Activated CD4-positive, alpha-beta T cell treated with anti-CD3 and anti-CD28 coated beads, Interleukin-2, amount 10 ng/mL, durations not matched to agents 24 days and 14 days (primary cell): ENCODE results near the gene INSYN1. TPM values are rescaled to one million over a fixed set of nuclear protein-coding genes. Genes with fewer than 3 reads are reported as not detected.

Source experiments
- DNase-seq: peaks from one replicate; pipeline ENCODE4 v3.0.0; 2022
- H3K27ac Mint-ChIP-seq: one replicate; pipeline ENCODE4 v1.8.0; 2022; ENCODE audit warnings: mild to moderate bottlenecking, mixed read lengths
- H3K27me3 Mint-ChIP-seq: one replicate; pipeline ENCODE4 v1.8.0; 2022; ENCODE audit warnings: mixed read lengths
- H3K36me3 Mint-ChIP-seq: one replicate; pipeline ENCODE4 v1.8.0; 2022; ENCODE audit warnings: low read depth, mild to moderate bottlenecking, mixed read lengths
- H3K4me1 Mint-ChIP-seq: one replicate; pipeline ENCODE4 v1.8.0; 2021; ENCODE audit warnings: mixed read lengths
- H3K4me3 Mint-ChIP-seq: one replicate; pipeline ENCODE4 v1.8.0; 2022; ENCODE audit warnings: mild to moderate bottlenecking, moderate library complexity, mixed read lengths
- H3K9me3 Mint-ChIP-seq: one replicate; pipeline ENCODE4 v1.8.0; 2021; ENCODE audit warnings: mixed read lengths
- intact Hi-C: fragments of 100-400 bp; cut with micrococcal nuclease; formaldehyde crosslinking; loops from one replicate; pipeline ENCODE4 v1.15.1; 2023
- total RNA-seq: library from RNA; stranded (reverse); gene quantifications from 2 replicates; pipeline ENCODE4 v1.2.3, GENCODE V29; 2022

INSYN1 gene
- total RNA-seq, 1 donor from 2014 or later = not detected

- H3K27me3 Mint-ChIP-seq = peaks cover 19% of the 10 kb centered on the region
- DNase-seq = no peak
- H3K9me3 Mint-ChIP-seq = no peaks in the 10 kb centered on the region
- no peaks in the 10 kb centered on the region for H3K36me3 Mint-ChIP-seq
- H3K27ac Mint-ChIP-seq = no peak overlapping the region
- H3K4me3 Mint-ChIP-seq = no peak overlapping the region
- no peaks in the 10 kb centered on the region for H3K4me1 Mint-ChIP-seq
- intact Hi-C loops = no loop called here
Observed at GRCh38 chr15:73723191-73723590, 30.0 kb downstream of the INSYN1 start.

- Mint-ChIP-seq H3K4me3 (no peak overlapping the region), H3K36me3 (no peaks in the 10 kb centered on the region), H3K9me3 (no peaks in the 10 kb centered on the region), H3K27ac (no peak overlapping the region), H3K27me3 (peaks cover 20% of the 10 kb centered on the region), H3K4me1 (no peaks in the 10 kb centered on the region)
- intact Hi-C loops = no loop called here
- DNase-seq = no peak
Observed at GRCh38 chr15:73722425-73722824, 30.7 kb downstream of the INSYN1 start.

GRCh38 chr15:73718694-73719093, 34.5 kb downstream of the INSYN1 start:
- Mint-ChIP-seq H3K27ac (no peak overlapping the region), H3K4me1 (no peaks in the 10 kb centered on the region), H3K9me3 (no peaks in the 10 kb centered on the region), H3K27me3 (peaks cover 6% of the 10 kb centered on the region), H3K4me3 (no peak overlapping the region), H3K36me3 (no peaks in the 10 kb centered on the region)
- intact Hi-C loops = no loop called here
- DNase-seq = no peak

GRCh38 chr15:73717802-73718201, 35.3 kb downstream of the INSYN1 start:
- no peak for DNase-seq
- H3K27me3 Mint-ChIP-seq = peaks cover 6% of the 10 kb centered on the region
- H3K36me3 Mint-ChIP-seq = no peaks in the 10 kb centered on the region
- intact Hi-C loops = no loop called here
- no peaks in the 10 kb centered on the region for H3K9me3 Mint-ChIP-seq
- no peak overlapping the region for H3K4me3 Mint-ChIP-seq
- no peak overlapping the region for H3K27ac Mint-ChIP-seq
- no peaks in the 10 kb centered on the region for H3K4me1 Mint-ChIP-seq

- Mint-ChIP-seq H3K9me3 (no peaks in the 10 kb centered on the region), H3K27me3 (peaks cover 6% of the 10 kb centered on the region), H3K27ac (no peak overlapping the region), H3K36me3 (no peaks in the 10 kb centered on the region), H3K4me3 (no peak overlapping the region), H3K4me1 (no peaks in the 10 kb centered on the region)
- intact Hi-C loops = no loop called here
- DNase-seq = no peak
Observed at GRCh38 chr15:73717206-73717605, 35.9 kb downstream of the INSYN1 start.

- DNase-seq = no peak
- intact Hi-C loops = no loop called here
- peaks cover 5% of the 10 kb centered on the region for H3K27me3 Mint-ChIP-seq
Observed at GRCh38 chr15:73716417-73716816, 36.7 kb downstream of the INSYN1 start.

GRCh38 chr15:73715417-73715816, 37.7 kb downstream of the INSYN1 start:
- Mint-ChIP-seq H3K4me1 (no peaks in the 10 kb centered on the region), H3K4me3 (no peak overlapping the region), H3K36me3 (no peaks in the 10 kb centered on the region), H3K27ac (no peak overlapping the region), H3K9me3 (no peaks in the 10 kb centered on the region), H3K27me3 (peaks cover 5% of the 10 kb centered on the region)
- DNase-seq = no peak
- intact Hi-C loops = no loop called here

More at GRCh38 chr15:73716417-73716816, 36.7 kb downstream of the INSYN1 start:
- no peak overlapping the region for H3K4me3 Mint-ChIP-seq
- H3K9me3 Mint-ChIP-seq = no peaks in the 10 kb centered on the region
- H3K27ac Mint-ChIP-seq = no peak overlapping the region
- H3K4me1 Mint-ChIP-seq = no peaks in the 10 kb centered on the region
- no peaks in the 10 kb centered on the region for H3K36me3 Mint-ChIP-seq

GRCh38 chr15:73714695-73715301, 38.4 kb downstream of the INSYN1 start:
- intact Hi-C loops = no loop called here
- Mint-ChIP-seq H3K9me3 (no peaks in the 10 kb centered on the region), H3K27me3 (peaks cover 4% of the 10 kb centered on the region), H3K36me3 (no peaks in the 10 kb centered on the region), H3K4me1 (no peaks in the 10 kb centered on the region), H3K4me3 (no peak overlapping the region), H3K27ac (no peak overlapping the region)
- DNase-seq = no peak

- intact Hi-C loops = no loop called here
- H3K4me3 Mint-ChIP-seq = no peak overlapping the region
- no peaks in the 10 kb centered on the region for H3K9me3 Mint-ChIP-seq
- no peak for DNase-seq
- no peaks in the 10 kb centered on the region for H3K36me3 Mint-ChIP-seq
- no peaks in the 10 kb centered on the region for H3K4me1 Mint-ChIP-seq
- H3K27ac Mint-ChIP-seq = no peak overlapping the region
- no peaks in the 10 kb centered on the region for H3K27me3 Mint-ChIP-seq
Observed at GRCh38 chr15:73712107-73712506, 41.0 kb downstream of the INSYN1 start.

GRCh38 chr15:73711526-73711925, 41.6 kb downstream of the INSYN1 start:
- no peaks in the 10 kb centered on the region for H3K36me3 Mint-ChIP-seq
- no peaks in the 10 kb centered on the region for H3K27me3 Mint-ChIP-seq
- DNase-seq = no peak
- no peaks in the 10 kb centered on the region for H3K4me1 Mint-ChIP-seq
- H3K27ac Mint-ChIP-seq = no peak overlapping the region
- no peak overlapping the region for H3K4me3 Mint-ChIP-seq
- intact Hi-C loops = no loop called here
- H3K9me3 Mint-ChIP-seq = no peaks in the 10 kb centered on the region

- H3K4me3 Mint-ChIP-seq = no peak overlapping the region
- H3K27ac Mint-ChIP-seq = no peak overlapping the region
- no peaks in the 10 kb centered on the region for H3K27me3 Mint-ChIP-seq
- no peaks in the 10 kb centered on the region for H3K4me1 Mint-ChIP-seq
- H3K36me3 Mint-ChIP-seq = no peaks in the 10 kb centered on the region
- no peaks in the 10 kb centered on the region for H3K9me3 Mint-ChIP-seq
- no peak for DNase-seq
- intact Hi-C loops = no loop called here
Observed at GRCh38 chr15:73710321-73710720, 42.8 kb downstream of the INSYN1 start.

GRCh38 chr15:73709686-73710085, 43.5 kb downstream of the INSYN1 start:
- peaks cover 1% of the 10 kb centered on the region for H3K4me1 Mint-ChIP-seq
- H3K27me3 Mint-ChIP-seq = no peaks in the 10 kb centered on the region

GRCh38 chr15:73709241-73709640, 43.9 kb downstream of the INSYN1 start:
- no peaks in the 10 kb centered on the region for H3K9me3 Mint-ChIP-seq
- intact Hi-C loops = loop anchor here (10.0 kb wide), 1 partner anchor 424 kb away; no protein-coding TSS in a partner anchor

More at GRCh38 chr15:73709686-73710085, 43.5 kb downstream of the INSYN1 start:
- Mint-ChIP-seq H3K36me3 (no peaks in the 10 kb centered on the region), H3K9me3 (no peaks in the 10 kb centered on the region), H3K4me3 (no peak overlapping the region), H3K27ac (no peak overlapping the region)
- no peak for DNase-seq
- intact Hi-C loops = loop anchor here (10.0 kb wide), 1 partner anchor 425 kb away; no protein-coding TSS in a partner anchor

GRCh38 chr15:73708691-73709090, 44.5 kb downstream of the INSYN1 start:
- intact Hi-C loops = loop anchor here (10.0 kb wide), 1 partner anchor 424 kb away; no protein-coding TSS in a partner anchor
- Mint-ChIP-seq H3K27me3 (no peaks in the 10 kb centered on the region), H3K4me3 (no peak overlapping the region), H3K4me1 (peaks cover 2% of the 10 kb centered on the region), H3K9me3 (no peaks in the 10 kb centered on the region), H3K27ac (no peak overlapping the region), H3K36me3 (no peaks in the 10 kb centered on the region)
- no peak for DNase-seq

More at GRCh38 chr15:73709241-73709640, 43.9 kb downstream of the INSYN1 start:
- DNase-seq = no peak
- peaks cover 2% of the 10 kb centered on the region for H3K4me1 Mint-ChIP-seq
- H3K27ac Mint-ChIP-seq = no peak overlapping the region
- H3K36me3 Mint-ChIP-seq = no peaks in the 10 kb centered on the region
- no peaks in the 10 kb centered on the region for H3K27me3 Mint-ChIP-seq
- H3K4me3 Mint-ChIP-seq = no peak overlapping the region
